DOHH2 (cell line): ENCODE results near the gene PLA2G12A.

Experiments used
- H3F3A ChIP-seq: fragments of 200-600 bp; sonication (generic), shearing (Covaris generic); 2 replicates; pipeline ENCODE4 v1.6.0; 2016; ENCODE audit warnings: antibody characterized with exemption, mild to moderate bottlenecking; ENCODE audit not compliant: control insufficient read depth, insufficient read depth
- H3K27ac ChIP-seq: fragments of 200-600 bp; sonication (generic); 2 replicates; pipeline ENCODE4 v1.5.1; 2014; ENCODE audit warnings: low read depth, mild to moderate bottlenecking, low read length, moderate library complexity
- H3K27me3 ChIP-seq: fragments of 200-600 bp; sonication (generic); 2 replicates; pipeline ENCODE4 v1.6.1; 2014; ENCODE audit warnings: mild to moderate bottlenecking, low read length, mixed read lengths; ENCODE audit not compliant: control insufficient read depth
- H3K36me3 ChIP-seq: fragments of 200-600 bp; sonication (generic); 2 replicates; pipeline ENCODE4 v1.6.1; 2014; ENCODE audit warnings: mild to moderate bottlenecking, low read length, moderate library complexity, mixed read lengths; ENCODE audit not compliant: control insufficient read depth
- H3K4me1 ChIP-seq: fragments of 200-600 bp; sonication (generic); 2 replicates; pipeline ENCODE4 v1.6.1; 2014; ENCODE audit warnings: mild to moderate bottlenecking, low read length, mixed read lengths; ENCODE audit not compliant: control insufficient read depth
- H3K4me2 ChIP-seq: fragments of 200-600 bp; sonication (generic); 2 replicates; pipeline ENCODE4 v1.6.0; 2014; ENCODE audit warnings: mild to moderate bottlenecking, low read length, moderate library complexity
- H3K4me3 ChIP-seq: fragments of 200-600 bp; sonication (generic); 2 replicates; pipeline ENCODE4 v1.5.1; 2014; ENCODE audit warnings: mild to moderate bottlenecking, low read length, mixed read lengths
- H3K79me2 ChIP-seq: fragments of 200-600 bp; sonication (generic); 2 replicates; pipeline ENCODE4 v1.6.1; 2014; ENCODE audit warnings: mild to moderate bottlenecking, low read length, mixed read lengths; ENCODE audit not compliant: control insufficient read depth
- H3K9me2 ChIP-seq: fragments of 200-600 bp; sonication (generic); replicated peaks from 2 replicates; pipeline ENCODE4 v1.6.1; 2014; ENCODE audit warnings: mild to moderate bottlenecking, low read length, mixed read lengths; ENCODE audit not compliant: control insufficient read depth
- H3K9me3 ChIP-seq: fragments of 200-600 bp; sonication (generic); 2 replicates; pipeline ENCODE4 v1.6.1; 2014; ENCODE audit warnings: antibody characterized with exemption, low read length, mixed read lengths; ENCODE audit not compliant: control insufficient read depth, insufficient read depth
- H4K20me1 ChIP-seq: fragments of 200-600 bp; sonication (generic); 2 replicates; pipeline ENCODE4 v1.6.0; 2014; ENCODE audit warnings: low read depth, mild to moderate bottlenecking, antibody characterized with exemption, low read length, moderate library complexity; ENCODE audit not compliant: control insufficient read depth, insufficient read depth
- CTCF ChIP-seq: fragments of 200-600 bp; sonication (generic); IDR thresholded peaks from one replicate; pipeline ENCODE4 v1.5.1; 2014; ENCODE audit warnings: antibody characterized with exemption, mild to moderate bottlenecking, low read depth, low read length; ENCODE audit not compliant: poor library complexity, severe bottlenecking
- EZH2phosphoT487 ChIP-seq: fragments of 200-600 bp; sonication (generic); IDR thresholded peaks from 2 replicates; pipeline ENCODE4 v1.6.1; 2017; ENCODE audit warnings: borderline replicate concordance, mild to moderate bottlenecking, antibody characterized with exemption, low read length, moderate library complexity, mixed read lengths

The PLA2G12A gene

GRCh38 chr4:109699553-109700225 lies 30.2 kb downstream of the PLA2G12A start:
- Histone ChIP-seq H3K4me3 (no peak overlapping the region), H3K9me3 (no peaks in the 10 kb centered on the region), H4K20me1 (no peaks in the 10 kb centered on the region), H3K27ac (no peak overlapping the region), H3K4me2 (no peak overlapping the region), H3K9me2 (no peaks in the 10 kb centered on the region), H3K36me3 (no peaks in the 10 kb centered on the region), H3K79me2 (no peaks in the 10 kb centered on the region), H3K4me1 (peaks cover 31% of the 10 kb centered on the region), H3F3A (peaks cover 13% of the 10 kb centered on the region), H3K27me3 (no peaks in the 10 kb centered on the region)
- TF ChIP-seq EZH2phosphoT487 (no peak), CTCF (no peak)

- Histone ChIP-seq H3K36me3 (no peaks in the 10 kb centered on the region), H3K79me2 (no peaks in the 10 kb centered on the region), H3K4me1 (peaks cover 23% of the 10 kb centered on the region), H3K4me2 (no peak overlapping the region), H3K9me2 (no peaks in the 10 kb centered on the region), H3K27ac (no peak overlapping the region), H3K4me3 (no peak overlapping the region), H3K9me3 (no peaks in the 10 kb centered on the region), H3K27me3 (no peaks in the 10 kb centered on the region), H4K20me1 (no peaks in the 10 kb centered on the region), H3F3A (peaks cover 7% of the 10 kb centered on the region; the same call in 1 of the 2 replicates)
- no peak for TF ChIP-seq CTCF
- no peak for TF ChIP-seq EZH2phosphoT487
These were observed 31.2 kb downstream of the PLA2G12A start for GRCh38 chr4:109698656-109699055.

GRCh38 chr4:109691411-109691920 lies 38.4 kb downstream of the PLA2G12A start:
- Histone ChIP-seq H4K20me1 (no peaks in the 10 kb centered on the region), H3K4me2 (no peak overlapping the region), H3F3A (peaks cover 7% of the 10 kb centered on the region), H3K4me1 (peaks cover 11% of the 10 kb centered on the region), H3K4me3 (no peak overlapping the region), H3K27me3 (no peaks in the 10 kb centered on the region), H3K79me2 (no peaks in the 10 kb centered on the region), H3K27ac (no peak overlapping the region), H3K36me3 (peaks cover 47% of the 10 kb centered on the region), H3K9me2 (no peaks in the 10 kb centered on the region), H3K9me3 (no peaks in the 10 kb centered on the region)
- TF ChIP-seq EZH2phosphoT487, result no peak
- TF ChIP-seq CTCF, result no peak
